Activated CD4-positive, alpha-beta T cell treated with anti-CD3 and anti-CD28 coated beads, Interleukin-2, amount 50 U/mL, for 1 hour (primary cell): ENCODE measurements around the gene PRKCG.

ENCODE experiments used
- DNase-seq: peaks from one replicate; pipeline ENCODE4 v3.0.0-alpha.2; 2020

PRKCG gene

DNA sequence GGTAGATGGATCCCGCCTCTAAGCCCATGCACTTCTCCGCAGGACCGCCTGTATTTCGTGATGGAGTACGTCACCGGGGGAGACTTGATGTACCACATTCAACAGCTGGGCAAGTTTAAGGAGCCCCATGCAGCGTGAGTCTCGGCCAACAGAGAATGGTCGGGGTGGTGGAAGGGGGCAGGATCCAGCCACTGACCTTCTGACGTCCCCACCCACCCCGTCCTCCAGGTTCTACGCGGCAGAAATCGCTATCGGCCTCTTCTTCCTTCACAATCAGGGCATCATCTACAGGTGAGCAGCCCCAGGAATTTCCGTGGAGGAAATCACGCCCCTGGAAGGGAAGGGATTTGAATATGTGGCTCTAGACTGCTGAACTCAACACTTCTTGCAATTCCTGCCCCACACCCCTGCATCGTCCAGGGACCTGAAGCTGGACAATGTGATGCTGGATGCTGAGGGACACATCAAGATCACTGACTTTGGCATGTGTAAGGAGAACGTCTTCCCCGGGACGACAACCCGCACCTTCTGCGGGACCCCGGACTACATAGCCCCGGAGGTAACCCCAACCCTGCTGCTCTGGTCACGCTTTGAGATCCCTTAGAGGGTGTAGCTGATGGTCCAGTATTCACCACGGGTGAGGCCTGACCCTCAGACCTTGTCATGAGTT is 18.3 kb downstream of the PRKCG start:
- DNase-seq: no peak

DNA sequence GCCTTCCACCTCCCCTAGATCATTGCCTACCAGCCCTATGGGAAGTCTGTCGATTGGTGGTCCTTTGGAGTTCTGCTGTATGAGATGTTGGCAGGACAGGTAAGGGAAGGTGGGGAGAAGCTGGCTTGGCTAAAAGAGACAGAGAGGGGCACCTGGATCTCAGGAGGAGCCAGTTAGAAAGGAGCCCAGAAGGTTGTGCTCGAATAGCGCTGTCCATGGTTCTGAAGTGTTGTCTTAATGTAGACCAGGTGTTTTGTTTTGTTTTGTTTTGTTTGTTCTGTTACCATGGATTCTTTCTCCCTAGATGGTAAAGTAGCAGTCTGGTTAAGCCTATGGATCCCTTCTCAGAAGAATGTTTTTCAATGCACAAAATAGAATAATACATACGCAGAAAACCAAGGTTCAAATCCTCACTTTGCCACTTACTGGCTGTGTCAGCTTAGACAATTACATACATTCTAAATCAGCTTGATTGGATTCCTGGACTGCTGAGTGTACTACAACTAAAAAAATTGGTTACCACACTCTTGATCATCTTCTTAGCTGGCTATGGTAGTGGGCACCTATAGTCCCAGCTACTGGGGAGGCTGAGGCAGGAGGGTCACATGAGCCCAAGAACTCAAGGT is 21.2 kb downstream of the PRKCG start:
- DNase-seq: peak; percentile 30

DNA sequence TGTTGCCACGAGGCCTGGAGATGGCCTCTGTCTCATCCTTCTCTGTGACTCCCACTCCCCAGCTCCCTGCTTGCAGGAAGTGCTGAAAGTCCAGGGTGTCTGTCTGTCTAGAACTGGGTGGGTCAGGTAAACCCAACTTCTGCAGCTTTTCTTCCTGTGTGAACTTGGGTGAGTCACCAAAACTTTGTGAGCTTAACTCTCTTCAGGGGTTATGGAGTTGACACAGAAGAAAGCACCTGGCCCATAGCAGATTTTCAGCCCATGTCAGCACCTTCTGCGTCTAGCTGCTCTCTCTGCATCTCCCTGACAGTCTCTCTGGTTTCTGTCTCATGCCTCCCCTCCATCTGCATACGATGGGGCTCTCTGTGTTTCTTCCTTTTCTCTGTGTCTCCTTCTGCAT is 22.9 kb downstream of the PRKCG start:
- no peak for DNase-seq

DNA sequence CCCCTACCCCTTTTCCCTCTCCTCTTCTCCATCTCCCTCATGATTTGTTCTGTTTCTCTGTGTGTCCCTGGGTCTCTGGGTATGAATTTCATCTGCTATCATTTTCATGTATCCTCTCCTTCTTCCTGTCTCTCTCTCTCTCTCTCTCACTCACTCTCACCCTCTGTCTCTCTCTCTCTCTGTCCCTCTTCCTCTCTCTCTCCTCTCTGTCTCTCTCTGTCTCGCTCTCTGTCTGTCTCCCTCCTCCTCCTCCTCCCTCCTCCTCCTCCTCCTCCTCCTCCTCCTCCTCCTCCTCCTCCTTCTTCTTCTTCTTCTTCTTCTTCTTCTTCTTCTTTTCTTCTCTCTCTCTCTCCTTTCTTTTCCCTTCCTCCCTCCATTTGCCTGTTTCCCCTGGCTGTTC is 23.8 kb downstream of the PRKCG start:
- DNase-seq: no peak

DNA sequence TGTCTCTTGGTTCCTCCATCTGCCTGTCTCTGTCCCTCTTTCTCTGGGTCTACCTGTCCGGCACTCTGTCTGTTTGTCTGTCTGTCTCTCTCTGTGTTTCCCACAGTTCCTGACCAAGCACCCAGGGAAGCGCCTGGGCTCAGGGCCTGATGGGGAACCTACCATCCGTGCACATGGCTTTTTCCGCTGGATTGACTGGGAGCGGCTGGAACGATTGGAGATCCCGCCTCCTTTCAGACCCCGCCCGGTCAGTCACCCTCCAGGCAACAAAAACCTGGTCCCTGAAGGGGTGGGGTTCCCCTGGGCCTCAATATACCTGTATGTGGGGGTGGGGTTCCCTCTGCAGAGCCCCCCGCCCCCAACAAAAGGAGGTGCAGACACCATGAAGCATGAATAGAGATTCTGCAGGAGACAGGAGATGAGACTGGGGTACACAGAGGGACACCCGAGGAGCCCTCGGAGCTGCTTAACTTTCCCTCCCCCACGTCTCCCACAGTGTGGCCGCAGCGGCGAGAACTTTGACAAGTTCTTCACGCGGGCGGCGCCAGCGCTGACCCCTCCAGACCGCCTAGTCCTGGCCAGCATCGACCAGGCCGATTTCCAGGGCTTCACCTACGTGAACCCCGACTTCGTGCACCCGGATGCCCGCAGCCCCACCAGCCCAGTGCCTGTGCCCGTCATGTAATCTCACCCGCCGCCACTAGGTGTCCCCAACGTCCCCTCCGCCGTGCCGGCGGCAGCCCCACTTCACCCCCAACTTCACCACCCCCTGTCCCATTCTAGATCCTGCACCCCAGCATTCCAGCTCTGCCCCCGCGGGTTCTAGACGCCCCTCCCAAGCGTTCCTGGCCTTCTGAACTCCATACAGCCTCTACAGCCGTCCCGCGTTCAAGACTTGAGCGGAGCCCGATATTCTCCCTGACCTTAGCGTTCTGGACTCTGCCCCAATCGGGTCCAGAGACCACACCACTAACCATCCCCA is 24.5 kb downstream of the PRKCG start:
- DNase-seq: peak; percentile 71

DNA sequence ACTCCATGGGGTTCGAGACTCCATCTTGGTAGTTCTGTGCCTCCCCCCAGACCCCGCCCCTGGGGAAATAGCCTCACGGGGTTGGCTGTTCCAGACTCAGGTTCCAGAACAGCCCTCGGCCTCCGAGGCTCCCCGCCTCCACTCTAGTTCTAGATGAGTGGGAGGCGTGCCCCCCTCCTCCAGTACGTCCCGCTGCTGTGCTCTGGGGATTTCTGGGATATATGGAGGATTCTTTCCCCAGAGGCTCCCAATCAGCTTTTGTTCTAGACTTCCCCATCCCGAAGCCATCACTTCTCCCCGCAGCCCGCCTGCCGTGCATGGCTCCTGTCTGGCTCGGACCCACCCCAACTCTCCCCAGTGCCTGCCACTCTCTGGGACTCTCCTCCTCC is 25.2 kb downstream of the PRKCG start:
- DNase-seq: no peak

DNA sequence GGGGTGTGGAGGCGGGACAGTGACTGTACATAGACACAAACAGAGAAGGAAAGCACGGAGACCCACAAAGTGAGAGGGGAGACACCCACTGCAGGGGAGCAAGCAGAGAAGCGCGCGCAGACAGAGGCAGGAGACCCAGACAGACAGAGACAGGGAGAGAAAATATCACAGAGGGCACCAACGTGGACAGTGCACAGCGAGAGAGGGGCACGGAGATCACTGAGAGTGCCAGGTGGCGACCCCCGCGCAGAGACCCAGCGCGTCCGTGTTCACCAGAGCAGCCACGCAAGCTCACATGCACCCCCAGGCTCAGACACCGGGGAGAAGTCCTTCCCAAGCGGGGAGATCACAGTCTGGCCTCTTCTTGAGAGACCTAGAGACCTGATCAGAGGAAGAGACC is 25.7 kb downstream of the PRKCG start:
- no peak for DNase-seq

DNA sequence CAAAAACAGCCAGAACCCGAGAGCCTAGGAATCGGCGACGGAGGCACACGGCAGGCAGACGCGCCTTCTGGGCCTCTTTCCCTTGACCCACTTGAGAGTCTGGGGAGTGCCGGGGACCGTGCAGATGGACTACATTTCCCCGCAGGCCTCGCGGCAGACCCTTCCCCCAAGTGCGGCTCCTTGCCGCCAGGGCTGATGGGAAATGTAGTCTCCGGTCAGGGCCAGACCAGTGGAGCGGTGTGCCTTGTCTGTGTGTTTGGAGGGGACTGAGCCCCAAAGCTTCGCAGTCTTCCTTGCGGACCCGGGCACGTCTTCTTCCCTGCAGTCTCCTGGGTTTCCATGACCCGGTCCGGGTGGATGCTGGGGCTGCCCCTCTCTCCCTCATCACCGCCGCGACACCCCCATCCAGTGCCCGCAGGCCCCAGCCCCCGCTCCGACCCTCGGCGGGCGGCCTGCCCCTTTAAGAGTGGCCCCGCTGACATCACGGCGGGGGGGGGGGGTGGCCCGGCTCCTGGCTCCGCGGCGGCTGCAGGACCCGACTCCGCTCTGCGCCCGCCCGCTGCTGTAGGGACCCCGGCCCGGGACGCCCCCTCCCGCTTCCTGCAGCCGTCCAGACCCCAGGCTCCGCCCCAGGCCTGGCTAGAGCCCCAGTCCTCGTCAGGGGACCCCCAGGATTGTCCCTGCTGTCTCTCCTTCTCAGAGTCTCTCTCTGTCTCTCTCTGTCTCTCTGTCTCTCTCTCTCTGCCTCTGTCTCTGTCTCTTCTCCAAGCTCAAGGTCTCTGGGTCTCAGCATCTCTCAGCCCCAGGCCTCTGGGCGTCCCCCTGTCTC is 26.3 kb downstream of the PRKCG start:
- DNase-seq: peak; percentile 41

DNA sequence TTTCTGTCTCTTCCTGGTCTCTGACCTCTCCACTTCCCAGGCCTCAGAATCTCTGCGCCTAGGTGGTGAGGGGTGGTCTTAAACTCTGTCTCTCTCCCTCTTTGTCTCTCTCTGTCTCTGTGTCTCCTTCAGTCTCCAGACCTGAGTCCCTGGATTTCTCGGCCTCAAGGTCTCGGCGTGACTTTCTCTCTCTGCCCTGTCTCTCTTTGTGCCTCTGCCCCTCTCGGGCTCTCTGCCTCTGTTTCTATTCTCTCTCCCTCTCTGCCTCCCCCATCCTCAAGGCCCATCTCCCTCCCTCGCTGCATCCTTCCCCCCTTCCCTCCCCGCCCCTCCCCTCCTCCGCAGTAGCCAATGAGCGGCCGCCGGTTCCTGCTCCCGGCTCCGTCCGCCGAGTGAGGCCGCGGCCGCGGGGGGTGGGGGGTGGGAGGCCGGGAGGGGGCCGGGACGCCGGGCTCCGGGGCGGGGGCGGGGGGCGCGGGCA is 27.0 kb downstream of the PRKCG start, which contains the start of gene CACNG7:
TSS of gene CACNG7 (plus strand) at position 344 of the 481 bp plus-strand sequence. CDS start 3,554 bp downstream, outside the sequence.
- no peak for DNase-seq

DNA sequence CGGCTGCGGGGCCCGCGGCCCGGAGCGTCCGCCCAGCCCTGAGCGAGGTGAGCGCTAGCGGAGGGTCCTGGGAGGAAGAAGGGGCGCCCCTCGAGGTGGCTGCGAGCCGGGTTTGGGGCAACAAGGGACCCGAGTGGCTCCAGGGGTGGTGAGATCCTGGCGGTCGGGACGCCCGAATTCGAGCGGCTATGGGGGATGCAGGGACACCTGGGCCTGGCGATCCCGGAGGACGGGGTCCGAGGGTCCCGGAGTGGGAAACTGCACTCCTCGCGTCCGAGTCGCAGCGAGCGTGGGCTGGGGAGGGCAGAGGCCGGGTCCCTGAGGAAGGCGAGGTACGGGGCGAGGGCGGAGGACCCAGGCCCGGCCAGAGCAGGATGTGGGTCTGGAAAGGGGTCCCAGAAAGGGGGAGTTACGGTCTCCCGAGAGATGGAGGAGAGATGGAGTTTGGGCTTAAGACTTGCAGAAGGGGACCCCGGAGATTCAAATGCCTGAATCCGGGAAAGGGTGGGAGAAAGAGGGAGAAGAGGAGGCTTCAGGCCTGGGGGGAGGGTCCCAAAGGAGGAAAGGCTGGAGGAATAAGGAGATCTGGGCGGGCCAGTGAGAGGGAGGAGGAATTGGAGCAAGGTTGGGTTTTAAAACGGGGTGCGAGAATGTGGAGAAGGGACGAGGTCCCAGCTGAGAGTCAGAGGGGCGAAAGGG is 27.6 kb downstream of the PRKCG start:
- DNase-seq: no peak

DNA sequence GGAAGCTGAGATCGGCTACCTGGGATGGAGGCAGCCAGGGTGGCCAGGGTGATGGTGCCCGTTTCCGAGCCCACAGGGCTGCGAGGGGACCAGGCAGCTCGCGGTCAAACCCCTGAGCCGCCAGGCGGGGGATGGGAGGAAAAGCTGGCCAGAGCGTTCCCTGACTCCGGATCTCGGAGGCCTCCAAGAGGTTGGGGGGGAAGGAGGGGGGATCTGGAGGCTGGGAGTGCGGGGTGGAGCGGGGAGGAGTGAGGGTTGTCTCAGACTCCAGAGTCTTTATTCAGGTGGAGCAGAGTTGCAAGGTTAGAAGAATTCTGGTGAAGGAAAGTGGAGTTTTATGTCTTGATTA is 28.1 kb downstream of the PRKCG start:
- no peak for DNase-seq

DNA sequence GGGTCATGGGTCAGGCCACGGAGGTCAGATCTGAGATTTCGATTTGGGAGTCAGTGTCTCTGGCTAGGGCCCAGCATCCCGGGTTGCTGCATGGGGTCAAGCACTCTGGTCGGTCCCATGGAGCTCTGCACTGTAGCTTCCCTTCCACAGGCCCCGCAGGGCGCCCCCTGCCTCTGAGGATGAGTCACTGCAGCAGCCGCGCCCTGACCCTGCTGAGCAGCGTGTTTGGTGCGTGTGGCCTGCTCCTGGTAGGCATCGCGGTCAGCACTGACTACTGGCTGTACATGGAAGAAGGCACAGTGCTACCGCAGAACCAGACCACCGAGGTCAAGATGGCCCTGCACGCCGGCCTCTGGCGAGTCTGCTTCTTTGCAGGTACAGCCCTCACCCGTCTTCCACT is 30.7 kb downstream of the PRKCG start:
- DNase-seq: no peak

DNA sequence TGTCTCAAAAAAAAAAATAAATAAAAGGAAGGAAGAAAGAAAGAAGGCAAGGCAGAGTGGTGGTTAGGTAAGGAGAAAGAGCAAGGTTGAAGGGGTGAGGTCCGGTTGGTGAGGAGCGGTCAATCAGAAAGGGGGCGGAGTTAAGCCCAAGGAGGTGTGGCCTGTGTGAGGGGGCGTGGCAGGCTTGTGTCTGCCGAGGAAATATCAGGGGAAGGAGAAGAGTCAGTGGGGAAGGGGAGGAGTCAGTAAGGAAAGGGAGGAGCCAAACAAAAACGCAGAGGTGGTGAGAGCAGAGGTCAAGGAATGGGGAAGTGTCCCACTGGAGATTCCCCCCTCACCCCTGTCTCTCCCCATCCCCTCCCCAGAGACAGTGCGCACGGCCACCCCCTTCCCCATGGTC is 33.0 kb downstream of the PRKCG start:
- no peak for DNase-seq

DNA sequence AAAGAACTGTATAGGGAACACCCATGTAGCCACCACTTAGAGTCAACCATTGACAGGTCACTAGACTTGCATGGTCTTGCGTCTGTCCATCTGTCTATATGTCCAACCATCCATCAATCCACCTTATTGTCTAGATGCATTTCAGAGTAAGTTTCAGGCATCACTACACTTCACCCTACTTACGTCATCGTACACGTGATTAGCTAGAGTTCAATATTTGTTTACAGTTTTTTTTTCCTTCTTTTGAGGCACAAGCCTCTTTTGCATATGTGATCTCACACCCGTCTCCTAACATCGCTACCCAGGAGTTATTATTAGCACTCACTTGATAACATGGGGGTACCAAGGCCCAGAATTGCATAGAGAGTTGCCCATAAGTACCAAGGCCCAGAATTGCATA is 34.0 kb downstream of the PRKCG start:
- DNase-seq: no peak

DNA sequence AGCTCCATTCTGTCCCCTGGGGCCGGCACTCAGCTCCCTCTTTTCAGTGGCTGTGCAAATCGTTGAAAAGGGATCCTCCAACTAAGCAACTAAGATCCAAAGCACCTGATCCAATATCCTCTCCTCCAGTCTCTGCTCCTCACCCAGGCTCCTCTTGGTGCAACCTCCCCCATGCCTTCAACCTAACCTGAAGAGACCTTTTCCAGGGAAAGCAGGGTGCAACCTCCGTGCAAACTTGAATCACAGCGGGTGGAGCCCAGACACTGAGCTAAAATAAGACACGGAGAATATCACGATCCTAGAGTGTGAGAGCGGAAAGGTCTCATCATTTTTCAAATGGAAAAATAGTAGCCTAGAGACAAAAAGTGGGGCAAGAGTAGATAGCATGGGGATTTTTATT is 35.4 kb downstream of the PRKCG start:
- no peak for DNase-seq

DNA sequence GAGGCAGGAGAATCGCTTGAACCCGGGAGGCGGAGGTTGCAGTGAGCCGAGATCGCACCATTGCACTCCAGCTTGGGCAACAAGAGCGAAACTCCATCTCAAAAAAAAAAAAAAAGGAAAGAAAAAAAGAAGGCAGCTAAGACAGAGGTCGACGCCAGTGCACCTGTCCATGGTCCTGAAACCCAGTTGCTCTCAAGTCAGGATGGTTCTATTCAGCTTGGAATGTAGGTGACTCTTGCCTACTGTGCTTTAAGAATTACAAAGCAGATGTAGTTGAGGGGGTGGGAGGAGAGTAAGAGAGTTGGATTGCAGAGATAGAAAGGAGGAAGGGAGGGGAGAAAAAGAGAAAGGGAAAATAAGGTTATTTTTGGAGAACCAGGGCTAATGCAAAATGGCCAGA is 45.7 kb downstream of the PRKCG start:
- DNase-seq: peak; percentile 49

DNA sequence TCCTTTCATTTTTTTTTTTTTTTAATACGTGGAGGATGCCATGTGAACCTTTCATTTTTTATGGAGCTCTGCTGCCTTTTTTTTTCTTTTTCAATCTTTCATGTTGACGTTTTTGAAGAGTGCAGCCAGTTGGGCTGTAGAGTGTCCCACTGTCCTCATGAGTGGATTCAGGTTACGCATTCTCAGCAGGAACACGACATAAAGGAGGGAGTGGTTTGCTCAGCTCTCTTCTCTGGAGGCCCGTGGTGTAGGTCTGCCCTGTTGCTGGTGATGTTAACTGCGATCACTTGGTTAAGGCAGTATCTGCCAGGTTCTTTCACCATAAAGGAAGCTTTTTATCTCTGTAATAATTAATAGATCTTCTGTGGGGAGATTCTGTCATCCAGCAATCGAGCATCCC is 54.0 kb downstream of the PRKCG start:
- DNase-seq: no peak

DNA sequence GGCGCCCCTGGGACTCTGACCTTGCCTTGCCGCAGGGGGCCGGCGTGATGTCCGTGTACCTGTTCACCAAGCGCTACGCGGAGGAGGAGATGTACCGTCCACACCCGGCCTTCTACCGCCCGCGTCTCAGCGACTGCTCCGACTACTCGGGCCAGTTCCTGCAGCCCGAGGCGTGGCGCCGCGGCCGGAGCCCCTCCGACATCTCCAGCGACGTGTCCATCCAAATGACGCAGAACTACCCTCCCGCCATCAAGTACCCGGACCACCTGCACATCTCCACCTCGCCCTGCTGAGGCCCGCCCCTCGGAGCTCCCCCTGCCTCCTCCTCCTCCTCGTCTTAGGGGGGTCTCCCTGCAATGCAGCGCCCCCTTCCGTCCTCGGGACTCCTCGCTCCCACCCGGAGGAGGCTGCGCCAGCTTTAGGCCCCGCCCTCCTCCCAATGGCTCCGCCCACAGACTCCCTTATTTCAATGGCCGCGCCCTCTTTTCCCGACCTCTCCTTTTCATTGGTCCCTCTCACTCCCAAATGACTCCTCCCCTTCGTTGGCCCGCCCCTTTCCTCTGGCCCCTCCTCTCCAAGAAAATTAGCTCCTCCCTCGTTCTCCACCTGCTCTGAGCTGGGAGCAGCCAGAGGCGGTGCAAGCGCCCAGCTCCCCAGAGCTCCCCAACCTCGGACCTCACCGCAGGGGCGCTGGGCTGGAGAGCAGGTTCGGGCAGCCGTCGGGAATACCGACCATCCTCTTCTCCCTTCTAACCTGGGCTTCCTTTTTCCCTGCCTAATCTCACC is 60.2 kb downstream of the PRKCG start:
- no peak for DNase-seq

DNA sequence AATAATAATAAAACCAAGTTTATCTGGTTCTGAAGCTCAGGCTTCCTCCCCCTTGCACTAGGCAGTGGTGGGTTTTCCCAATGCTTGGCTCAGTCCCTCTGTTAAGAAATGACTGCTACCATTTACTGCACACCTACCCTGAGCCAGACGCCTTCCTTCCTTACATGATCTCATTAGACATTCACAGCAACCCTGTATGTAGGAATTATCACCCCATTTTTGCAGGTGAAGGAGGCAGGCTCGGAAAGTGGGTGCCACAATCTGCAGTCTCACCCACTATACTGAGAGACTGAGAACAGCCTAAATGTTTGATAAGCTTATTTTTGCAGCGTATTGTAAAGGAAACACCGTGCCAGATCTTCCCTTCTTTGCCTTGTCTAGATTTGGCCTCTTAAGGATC is 62.4 kb downstream of the PRKCG start:
- no peak for DNase-seq

DNA sequence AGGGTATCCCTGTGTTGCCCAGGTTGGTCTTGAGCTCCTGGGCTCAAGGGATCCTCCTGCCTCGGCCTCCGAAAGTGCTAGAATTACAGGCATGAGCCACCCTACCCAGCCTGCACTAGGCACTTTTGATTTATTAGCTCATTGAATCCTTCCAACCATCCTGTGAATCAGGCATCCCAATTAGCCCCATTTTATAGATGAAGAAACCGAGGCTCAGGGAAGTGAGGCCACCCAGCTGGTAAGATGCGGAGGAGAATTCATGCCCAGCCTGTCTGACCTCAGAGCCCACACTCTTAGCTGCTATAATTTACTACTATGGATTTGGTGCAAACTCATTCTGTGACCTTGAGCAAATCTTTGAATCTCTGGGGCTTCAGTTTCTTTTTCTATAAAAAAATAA is 62.9 kb downstream of the PRKCG start:
- DNase-seq: no peak

DNA sequence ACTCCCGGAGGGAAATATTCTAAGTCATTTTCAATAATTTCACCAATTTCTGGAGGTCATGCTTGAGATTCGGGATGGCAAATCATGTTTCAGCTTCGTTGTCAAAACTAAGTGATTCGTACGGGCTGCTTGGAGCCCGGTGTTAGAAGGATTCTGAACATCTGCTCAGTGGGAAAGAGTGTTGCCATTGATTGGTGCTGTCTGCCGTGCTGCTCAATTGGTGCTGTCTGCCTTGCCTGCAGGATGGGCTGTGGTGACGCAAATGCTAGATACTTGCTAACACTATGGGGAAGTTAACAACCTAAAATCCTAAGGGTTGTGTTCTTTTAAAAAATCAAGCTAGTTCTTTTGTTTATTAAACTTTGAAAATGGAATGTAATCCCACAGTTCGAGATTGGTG is 63.4 kb downstream of the PRKCG start:
- DNase-seq: no peak
